GM18867 (cell line): Measurements from ENCODE around the gene TRPM1.

Source experiments
- ATAC-seq: cut with Tn5 transposase; IDR thresholded peaks from one replicate; pipeline ENCODE4 v1.9.1; 2021; ENCODE audit warnings: mild to moderate bottlenecking, moderate library complexity; ENCODE audit not compliant: unreplicated experiment

Gene TRPM1

DNA sequence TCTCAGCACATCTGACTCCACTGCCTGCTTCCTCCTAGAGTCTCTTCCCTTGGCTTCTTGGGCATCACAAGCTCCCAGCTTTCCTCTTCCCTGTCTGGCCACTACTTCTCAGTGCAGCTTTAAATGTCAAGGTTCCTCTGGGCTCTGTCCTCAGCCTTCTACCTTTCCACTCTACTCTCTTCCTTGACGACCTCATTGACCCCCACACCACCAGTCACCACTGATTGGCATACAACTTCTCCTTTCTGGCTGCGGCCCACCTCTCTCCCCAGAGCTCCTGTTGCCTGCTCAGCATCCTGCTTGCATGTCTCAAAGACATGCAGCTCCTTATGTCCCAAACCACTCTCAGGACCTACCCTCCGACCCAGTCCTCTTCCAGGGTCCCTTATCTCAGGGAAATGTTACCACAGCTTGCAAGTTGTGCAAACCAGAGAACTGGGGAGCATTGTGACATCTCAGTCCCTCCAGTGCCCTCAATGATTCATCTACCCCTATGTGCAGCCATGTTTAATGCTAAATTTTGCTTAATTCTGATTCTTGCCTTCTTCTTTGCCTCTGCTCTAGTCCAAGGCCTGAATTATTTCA is 49.9 kb downstream of the TRPM1 start:
- ATAC-seq, result no peak

DNA sequence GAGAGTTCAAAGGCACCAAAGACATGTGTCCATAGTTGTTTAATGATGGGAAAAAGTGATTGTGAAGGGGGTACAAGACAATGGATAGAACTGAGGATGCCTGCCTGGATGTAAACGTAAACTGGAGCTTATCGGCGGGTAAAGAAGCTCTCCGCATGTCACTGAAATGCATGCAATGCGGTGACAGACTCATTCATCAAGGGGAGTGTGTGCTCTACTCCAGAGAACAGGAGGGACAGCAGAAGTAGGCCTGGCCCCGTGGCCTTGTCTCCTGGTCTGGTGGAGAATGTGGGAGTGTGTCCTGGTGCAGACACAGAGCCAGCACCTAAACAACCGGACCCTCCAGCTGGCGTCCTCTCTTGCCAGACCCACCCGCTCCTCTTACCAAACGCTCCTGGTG is 50.6 kb downstream of the TRPM1 start:
- no peak for ATAC-seq

DNA sequence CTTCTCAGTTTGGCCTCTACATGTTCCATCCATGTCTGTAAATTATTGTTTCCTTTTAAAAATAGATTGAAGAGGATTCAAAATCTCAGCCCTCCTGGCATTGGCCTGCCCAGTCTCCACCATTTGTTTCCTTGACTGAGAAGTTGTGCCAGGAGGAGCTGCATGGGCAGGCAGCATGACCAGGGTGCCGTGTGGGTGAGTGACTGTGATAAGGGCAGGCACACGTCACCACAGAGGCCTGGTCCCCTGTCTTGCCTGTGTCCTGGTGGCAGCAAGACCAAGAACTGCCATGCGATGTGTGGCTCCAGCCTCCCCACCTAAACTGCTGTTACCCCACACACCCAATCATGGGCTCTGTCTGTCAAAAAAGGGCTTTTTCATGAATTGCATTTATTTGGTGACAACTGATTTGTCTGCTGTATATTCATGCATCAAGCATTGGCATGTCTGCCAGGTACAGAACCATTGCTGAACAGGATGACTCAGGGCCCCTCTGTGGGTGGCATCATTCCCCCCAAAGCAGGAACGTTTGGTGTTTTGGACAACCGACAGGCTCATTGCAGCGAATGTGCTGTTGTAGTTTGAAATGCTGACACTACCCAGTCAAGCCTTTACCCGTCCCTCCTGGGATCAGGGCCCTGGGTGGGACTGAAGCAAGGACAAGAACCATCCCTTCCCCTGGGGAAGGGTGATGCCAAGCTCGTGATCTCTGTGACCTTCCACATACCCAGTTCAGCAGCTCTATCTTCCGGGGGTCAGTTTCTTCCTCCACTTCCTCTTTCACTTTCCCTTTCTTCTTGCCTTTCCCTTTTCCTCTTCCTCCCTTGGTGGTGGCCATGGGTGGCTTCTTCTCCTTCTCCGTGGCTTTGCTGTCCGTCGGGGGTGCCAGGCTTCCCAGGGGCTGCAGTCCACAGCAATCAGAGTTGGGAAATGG is 51.6 kb downstream of the TRPM1 start:
- no peak for ATAC-seq

DNA sequence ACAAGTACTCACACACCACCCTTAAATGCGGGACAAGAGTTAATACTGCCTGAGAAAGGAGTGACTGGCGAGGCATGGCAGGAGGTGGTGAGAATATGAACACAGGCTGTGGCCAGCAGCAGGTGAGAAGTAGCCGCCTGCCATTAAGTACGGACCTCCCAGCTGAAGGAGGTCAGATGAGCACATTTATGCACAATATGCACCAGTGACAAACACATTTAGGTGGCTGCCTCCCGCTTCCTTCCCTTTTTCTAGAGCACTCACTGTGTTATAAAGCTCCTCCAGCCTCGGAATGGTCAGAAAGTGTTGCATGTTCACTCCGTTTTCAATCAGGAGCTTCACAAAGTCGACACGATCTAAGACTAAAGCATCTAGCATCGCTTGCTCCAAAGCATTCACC is 52.4 kb downstream of the TRPM1 start:
- no peak for ATAC-seq

DNA sequence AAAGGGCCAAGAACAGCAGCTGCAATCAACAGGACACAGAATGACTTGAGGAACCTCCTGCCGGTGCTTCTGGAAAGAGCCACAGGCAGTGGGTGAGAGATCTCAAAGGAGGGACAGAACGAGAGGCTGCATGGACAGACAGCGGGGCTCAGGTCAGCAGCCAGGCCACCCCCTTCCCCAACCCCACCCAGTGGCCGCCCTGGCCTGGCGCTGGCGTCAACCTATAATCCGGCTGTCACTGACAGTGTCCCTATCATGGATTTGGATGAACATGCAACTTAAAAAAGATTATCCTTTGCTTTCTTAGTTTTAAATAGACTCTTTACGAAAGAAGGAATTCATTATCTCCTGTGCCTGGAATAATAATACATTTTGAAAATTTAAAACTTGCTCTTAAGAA is 54.1 kb downstream of the TRPM1 start:
- no peak for ATAC-seq

DNA sequence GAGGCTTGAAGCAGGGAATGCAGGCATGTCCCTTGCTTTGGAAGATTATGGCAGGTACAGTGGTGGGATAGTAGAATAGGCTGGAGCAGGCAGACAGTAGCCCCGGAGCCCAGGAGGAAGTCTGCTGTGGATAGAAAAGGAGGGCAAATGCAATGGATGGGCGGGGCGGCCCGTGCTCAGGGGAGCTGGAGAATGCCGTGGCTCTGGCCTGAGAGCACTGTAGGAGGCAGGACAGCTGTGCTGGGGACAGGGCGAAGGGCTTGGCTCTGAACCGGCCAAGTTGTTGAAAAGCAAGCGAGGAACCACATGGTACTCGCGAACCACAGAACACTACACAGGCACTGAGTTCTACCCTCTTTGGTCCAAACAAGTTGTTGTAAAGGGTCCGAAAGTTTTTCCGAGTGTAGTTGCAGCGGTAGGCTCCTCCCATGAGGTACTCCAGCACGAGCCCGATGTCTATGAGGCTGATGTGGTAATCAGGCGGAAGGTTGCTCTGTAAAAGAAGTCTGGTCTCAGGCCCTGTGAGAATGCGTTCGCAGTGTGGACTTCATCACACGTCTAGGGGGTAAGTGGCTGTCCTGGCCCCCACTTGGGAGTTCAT is 54.7 kb downstream of the TRPM1 start:
- ATAC-seq, result no peak

DNA sequence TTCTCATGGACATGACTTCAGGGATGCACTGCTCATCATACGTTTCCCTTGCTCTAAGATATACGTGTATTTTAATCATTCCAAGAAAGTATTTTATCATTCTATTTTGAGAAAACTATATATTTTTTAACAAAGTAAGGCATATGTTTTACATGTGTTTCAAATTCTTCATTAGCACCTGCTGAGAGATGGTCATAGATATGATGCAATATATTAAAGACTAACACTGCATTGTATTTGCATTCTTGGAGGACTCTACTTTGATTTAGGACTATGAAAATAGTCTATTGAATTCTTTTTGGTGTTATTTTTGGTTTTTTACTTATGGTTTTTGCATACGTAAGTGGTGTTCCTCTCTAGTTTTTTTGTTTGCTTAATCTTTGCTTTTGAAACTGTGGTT is 55.9 kb downstream of the TRPM1 start:
- ATAC-seq, result no peak

DNA sequence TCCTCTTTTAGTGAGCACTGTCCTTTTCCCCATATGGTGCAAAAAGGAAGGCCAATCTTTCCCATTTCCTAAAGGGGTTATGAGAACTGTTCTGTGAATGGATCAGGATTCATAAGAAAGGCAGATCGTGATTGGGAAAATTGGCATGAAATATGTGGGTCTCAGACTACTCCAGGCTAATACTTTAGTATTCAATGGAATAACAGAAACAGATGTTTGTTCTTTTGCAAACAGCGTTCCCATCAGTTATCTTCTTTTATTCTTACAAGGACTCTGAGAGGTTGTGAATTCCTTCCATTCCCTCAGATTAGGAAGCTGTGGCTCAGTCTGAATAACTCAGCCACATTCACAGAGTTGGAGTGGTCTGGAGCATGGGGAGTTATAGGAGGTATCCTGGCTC is 58.8 kb downstream of the TRPM1 start:
- no peak for ATAC-seq

DNA sequence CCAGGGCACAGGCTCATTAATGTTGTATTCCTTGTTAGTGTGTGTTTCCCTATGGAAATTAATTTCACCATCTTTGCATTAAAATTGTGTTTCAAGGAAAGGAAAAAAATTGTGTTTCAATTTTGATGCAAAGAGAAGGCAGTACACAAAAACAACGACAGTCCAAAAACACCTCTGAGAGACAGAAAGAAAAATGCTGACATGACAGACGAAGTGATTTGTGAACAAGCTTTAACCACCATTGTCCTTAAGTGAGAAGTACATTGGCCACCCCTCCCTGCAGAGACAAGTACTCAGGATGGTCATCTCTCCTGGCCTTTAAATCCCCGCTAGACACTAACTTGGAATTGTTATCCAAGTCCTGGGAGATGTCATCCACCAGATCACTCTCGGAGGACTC is 59.9 kb downstream of the TRPM1 start:
- no peak for ATAC-seq

DNA sequence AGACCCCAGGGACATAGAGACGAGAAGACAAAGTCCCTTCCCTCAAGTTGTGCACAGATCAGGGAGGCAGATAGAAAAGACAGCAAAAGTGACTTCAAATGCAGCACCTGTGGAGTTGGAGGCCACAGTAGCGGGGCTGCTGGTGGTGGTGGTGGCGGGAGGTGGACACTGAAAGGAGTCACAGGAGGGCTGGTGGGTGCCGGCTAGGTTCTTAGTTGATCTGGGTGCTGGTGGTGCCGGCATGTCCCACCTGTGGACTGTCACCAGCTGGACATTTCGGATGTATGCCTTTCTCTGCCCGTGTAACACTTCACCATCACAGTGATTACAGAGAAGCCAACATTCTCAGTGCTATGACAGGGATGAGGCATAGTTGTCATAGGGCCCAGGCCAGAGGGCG is 60.9 kb downstream of the TRPM1 start:
- no peak for ATAC-seq

DNA sequence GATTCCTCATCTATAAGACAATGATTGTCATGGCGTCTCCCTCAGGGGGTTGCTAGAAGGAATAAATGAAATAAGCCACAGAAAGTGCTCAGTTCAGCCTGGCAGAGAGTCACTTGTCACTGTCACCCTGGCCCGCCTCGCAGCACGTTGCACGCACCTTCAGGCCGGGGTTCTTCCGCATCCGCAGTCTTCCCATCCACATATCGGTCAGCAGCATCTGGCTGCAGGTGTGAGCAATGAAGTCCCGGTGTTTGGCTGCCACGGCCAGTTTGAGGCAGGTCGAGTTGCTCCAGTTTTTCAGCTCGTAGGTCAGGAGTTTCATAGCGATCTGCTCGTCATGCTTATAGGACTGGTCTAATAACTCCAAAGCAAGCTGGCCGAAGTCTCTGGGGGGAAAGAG is 61.6 kb downstream of the TRPM1 start:
- ATAC-seq, result no peak

DNA sequence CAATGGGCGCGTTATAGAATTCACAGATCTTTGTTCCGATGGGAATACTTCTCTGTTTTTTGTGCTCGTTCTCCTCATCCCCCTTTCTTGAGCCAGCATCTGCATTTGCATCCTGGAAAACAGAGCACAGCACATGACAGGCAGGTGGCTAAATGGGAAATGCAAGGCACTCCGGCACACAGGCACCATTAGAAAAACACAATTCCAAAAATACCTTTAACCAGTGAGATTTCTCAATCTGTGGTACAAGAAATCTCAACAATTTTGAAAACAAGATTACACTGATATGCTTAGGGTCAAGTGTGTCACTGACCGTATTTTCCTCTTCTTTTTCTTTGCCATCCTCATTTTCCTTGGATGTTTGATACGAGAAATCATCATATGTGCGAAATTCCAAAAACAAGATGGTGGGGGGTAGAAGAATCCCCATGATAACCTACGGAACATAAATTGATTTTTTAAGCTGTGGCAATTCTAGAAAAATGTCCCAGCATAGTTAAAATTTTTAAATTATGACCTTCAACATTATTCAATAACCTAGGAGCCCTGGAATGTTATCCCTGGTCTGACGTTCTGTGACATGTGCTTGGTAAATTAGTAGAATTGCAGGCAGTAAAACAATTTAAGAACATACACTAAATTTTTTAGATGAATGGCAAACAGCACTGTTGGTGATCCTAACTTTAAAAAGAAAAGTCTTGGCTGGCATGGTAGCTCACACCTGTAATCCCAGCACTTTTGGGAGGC is 63.6 kb downstream of the TRPM1 start:
- ATAC-seq, result no peak

DNA sequence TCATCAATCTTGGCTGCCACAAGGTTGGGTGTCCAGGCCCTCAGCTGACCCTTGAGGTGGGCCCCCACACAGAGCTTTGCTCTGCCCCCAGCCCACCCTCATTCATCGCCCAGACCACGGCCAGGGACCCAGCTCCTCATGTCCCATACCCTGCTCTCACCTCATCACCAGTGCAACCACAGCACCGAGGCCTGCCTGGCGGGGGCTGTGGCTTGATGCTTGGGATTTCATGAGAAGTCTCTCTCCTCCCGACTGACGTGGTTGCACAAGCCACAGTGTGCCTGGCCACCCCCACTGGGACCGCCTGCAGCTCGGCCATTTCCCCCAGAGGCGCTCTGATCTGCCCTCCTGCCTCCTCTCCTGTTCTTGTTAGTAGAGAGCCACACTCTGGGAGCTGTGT is 64.7 kb downstream of the TRPM1 start:
- ATAC-seq, result no peak

DNA sequence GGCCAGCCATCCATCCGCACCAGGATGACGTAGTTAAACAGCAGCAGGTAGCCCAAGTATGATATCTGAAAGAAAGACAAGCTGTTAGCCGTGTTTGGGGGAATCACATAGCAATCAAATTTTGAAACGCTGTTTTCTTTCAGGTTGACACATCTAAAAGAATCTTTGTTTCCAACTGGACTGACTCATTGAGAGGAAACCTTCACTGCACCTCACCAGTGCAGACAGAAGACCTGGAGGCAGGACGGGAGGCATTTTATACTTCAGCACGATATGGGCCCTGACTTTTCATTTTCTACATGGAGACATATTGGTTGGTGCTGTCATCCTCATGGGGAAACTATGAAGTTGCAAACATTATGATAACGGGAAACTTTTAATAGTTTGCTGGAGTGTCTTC is 65.9 kb downstream of the TRPM1 start:
- no peak for ATAC-seq

DNA sequence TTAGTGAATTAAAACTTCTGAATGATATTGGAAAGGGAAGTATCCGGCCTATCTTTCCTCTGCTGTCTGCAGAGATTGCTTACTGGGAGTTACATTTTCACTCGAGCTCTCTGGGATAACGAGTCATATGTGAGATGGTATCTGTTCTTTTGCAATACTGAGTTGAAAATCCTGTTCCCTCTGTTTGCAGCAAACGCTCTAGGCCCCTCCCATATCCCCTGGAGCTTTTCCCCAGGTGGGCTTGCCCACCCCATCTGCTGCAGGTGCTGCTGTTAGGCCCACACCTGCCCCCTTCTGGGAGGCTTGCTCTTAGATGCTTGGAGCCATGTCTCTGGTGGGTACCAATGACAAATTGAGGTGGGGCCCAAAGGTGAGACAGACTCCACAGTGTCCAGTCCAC is 67.4 kb downstream of the TRPM1 start:
- ATAC-seq, result no peak

DNA sequence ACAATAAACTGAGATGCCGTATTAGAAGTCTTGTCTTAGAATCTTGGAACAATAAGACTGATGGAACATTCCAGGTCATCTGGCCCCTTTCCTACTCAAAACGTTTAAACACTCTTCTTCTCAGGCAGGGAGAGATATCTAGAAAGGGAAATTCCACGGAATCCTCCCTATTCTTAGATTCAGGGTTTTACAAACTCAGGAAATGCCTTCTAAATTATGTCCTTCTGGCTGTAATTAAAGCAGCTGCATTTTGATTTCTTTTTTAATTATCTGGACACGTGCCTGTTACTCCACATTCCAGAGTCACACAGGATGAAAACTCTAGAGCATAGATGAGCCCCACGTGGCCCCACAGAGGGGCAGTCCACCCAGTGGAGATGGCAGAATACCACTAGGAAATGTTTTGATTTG is 68.6 kb downstream of the TRPM1 start:
- no peak for ATAC-seq

DNA sequence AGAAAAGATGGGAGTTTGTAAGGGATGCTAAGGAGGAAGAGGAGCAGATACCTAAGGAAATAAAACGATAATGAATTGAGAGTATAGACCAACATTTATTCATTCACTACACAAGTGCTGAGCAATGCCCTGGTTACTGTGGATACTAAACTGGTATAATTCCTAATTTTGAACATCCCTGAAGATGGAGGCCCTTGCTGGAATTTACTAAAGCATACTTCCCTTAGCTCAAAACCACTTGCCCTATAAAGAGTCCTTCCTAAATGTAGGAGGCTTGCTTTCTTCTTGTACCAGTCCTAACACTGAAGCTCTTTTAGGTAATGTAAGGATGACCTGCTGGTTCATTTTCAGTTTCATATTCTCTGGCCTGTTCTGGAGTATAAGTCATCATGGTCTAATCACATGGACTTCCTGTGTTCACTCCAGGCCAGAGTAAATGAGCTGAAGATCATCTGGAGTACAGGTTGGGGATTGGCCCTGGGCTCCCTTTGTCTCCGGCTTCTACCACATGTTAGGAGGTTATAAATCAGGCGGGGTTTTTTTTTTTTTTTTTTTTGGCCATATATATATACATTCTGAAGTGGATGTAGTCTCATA is 70.0 kb downstream of the TRPM1 start:
- ATAC-seq, result peak; percentile 72

DNA sequence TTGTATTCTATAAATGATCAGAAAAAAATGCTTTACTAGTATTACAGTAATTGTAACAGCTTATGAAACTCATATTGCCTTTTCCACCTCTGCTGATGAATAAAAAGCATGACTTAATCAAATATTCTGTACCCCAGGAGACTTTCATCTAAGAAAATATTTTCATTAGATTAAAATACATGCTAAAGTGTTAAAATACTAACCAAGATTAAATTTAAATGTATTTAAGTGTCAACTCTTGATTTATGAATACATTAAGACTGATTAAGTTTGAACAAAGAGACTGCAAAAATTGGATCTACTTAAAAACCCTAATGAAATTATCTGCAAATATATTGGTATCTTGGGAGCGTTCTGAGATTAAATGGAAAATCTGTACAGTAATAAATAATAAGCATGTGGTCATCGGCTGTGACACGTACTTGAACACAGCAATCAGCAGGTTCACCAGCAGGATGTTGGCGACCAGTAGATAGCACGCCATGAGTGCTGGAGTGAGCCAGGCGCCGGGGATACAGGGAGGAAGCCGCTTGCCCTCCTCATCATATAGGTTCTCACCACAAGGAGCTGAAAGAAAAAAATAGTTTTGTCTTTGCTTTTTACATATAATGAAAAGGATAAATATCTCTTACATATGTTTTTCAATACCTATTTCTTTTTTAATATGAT is 73.5 kb downstream of the TRPM1 start:
- no peak for ATAC-seq

DNA sequence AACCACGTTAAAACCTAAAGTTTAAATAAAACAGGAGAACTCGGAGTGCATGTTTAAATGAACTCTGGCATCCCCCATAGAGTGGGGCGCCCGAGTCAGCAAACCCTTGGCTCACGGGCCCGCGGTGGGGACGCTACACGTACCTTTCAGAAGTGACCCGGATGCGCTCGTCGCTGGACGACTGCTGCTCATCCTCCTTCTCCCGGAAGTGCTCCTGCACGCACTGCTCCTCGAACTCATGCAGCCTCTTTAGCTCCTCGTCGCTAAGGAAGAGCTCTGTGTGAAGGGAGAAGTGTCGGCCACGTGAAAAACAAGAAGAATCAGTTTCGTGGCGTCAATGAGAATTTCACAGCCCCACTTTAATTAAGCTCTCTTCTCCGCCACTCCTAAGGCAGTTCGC is 75.5 kb downstream of the TRPM1 start:
- no peak for ATAC-seq

DNA sequence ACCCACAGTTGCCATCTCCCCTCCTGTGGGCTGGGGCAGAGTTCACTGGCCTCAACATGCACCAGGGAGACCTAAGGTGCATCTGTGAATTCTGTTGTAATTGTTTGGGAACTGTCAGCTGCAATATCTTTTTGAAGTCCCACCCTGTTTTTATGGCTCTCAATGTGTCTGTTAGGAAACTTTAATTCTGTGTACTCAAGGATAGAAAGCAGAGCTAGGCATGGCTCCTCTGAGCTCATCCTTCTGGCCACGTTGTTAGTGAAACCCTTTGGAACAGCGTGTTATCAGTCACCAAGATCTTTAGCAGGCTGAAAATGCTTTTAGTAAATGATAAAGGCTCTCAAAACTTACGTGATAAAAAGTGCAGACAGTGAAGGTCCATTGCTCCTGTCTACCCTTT is 76.5 kb downstream of the TRPM1 start:
- ATAC-seq, result no peak

DNA sequence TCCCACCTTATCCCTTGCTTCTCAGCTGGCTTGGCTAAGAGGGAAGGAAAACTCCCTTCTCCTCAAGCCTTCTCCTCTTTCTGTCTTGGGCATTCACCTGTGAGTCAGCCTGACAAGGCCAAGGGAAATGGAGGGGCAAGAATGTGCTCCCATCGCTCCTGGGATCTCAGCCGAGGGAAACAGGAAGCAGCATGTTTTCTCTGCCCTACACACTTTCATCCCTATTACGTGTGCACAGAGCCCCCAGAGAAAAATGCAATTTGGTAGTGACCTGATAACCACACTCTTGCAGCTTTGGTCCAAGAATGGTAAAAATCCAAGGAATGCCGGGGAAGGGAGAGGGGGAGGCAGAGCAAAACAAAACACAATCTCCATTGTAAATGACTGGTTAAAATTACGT is 77.2 kb downstream of the TRPM1 start:
- no peak for ATAC-seq
